NCI-H1694 (cell line): ENCODE data around the gene TRIM43B.
"Not testable (repeated sequence)": the region's sequence is repeated elsewhere in the genome, so short reads cannot be mapped to it uniquely, and the experiment has no call there.

Experiments
- DNase-seq: peaks from one replicate; lab custom pipeline; 2025; lab: John Stamatoyannopoulos, UW

The TRIM43B gene

DNA sequence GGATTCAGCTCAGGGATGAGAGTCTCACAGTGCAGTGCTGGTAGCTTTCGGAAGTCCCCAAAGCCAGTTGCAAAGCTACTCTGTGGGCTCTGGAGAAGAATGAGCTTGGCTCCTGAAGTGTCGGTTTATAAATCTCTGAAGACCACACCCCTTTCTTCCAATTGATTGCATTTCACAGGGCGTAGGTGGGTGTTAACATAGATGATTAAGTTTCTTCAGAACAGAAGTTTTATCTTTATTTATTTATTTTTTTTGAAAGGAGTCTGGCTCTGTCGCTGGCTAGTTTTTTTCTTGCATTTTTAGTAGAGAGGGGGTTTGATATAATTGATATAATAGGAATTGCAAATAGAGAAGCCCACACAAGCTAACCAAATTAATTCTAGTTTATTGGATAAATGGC is at the start of gene TRIM43B:
TRIM43B (minus strand) TSS at position 101 of the 400 bp plus-strand sequence. CDS start 2,040 bp downstream, outside the sequence.
- DNase-seq, result not testable (repeated sequence)

DNA sequence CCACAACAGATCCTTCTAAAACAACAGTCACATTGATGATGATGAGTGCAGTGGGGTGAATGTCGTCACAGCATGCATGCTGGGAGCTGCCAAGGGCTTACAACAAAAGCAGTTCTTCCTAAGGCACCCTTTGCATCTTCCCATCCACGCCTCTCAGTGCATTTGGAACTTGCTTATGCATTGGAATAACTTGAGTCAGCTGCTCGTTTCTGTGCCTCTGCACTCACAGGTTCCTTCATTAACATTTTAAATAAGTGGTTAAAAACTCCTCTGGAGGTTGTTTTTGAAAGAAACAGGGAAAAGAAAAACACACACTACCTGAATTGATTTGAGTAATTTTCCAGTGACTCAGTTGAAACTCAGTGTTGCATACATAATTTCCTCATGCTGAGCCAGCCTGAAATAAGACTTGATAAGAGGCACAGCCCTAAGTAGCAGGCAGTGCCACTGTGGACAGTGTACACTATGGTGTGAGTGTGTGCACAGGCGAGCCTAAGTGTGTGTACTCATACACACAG is 46.8 kb upstream of the TRIM43B start:
- no peak for DNase-seq

DNA sequence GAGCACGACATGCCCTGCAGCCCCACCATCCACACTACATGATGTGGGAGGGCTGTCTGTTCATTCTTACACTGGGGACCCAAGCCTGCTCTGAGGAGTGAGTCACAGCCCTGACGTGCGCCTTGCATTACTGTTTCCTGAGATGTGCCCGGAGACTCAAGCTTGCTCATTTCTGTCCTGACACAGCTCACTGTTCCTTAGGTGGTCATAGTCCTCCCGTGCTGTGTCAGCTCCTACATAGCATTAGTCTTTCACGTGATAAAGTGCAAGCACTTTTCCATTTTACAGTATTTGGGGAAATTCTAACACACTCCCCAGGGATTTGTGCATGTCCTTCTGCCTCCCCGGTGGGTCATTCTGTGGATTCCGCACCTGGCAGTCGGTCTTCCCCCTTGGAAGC is 46.2 kb upstream of the TRIM43B start:
- DNase-seq, result no peak

DNA sequence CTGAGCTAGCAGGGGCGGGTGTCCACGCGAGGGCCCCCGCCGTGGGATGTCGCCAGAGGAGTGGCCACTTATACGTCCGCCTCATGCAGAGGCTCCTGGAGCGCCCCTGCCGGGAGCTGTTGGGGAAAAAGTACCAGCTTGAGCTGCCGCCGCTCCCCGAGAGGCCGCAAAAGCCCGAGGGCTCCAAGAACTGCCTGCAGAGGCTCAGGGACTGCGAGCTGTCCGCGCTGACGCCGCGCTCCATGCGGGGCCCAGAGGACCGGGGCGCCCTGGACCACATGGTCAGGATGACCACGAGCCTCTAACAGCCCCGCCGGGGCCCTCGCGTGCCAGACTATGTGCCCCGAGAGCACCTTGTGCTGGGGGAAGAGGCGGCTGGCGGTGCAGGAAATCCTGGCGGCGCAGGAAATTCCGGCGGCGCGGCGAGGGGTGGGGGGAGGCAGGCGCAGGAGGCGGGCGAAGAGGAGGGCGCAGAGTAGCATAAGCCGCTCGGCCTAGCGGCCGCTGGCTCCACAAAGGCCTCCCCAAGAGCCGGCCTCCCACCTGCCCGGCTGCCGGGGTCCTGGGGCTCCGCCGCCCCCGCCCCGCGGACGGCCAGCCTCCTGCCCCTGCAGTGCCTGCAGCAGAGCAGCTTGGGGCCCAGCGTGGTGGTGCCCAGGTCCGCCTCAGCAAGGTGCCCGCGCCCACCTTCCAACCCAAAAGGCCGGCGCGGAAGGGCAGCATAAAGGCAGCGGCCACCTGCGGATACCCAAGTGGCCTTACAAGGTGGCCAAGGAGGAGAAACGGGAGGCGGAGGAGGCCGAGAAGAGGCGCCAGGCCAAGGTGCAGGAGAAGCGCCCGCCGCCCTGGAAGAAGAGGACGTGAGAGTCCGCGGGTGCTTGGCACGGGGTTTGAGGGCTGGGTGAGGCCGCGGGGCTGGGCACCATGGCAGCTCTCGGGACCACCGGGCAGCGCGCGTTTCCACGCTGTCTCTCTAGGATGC is 42.1 kb upstream of the TRIM43B start:
- DNase-seq, result peak; percentile 10

GRCh38 chr2:95525294-95526035 is 40.9 kb upstream of the TRIM43B start:
- DNase-seq, result no peak

DNA sequence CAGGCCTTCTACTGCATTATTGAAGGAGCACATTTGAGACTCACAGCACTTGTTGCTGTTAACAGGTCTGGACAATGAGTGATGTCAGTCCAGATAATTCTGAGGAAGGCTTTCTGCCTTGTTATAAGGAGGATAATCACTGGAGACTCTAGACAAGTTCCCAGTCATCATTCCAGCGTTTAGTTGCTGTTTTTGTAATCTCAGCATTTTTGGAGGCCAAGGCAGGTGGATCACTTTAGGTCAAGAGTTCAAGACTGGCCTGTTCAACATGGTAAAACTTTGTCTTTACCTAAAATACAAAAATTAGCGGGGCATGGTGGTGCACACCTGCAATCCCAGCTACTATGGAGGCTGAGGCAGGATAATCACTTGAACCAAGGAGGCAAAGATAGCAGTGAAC is 39.6 kb upstream of the TRIM43B start:
- no peak for DNase-seq

- no peak for DNase-seq
These were observed 30.2 kb upstream of the TRIM43B start for GRCh38 chr2:95514718-95515117.

DNA sequence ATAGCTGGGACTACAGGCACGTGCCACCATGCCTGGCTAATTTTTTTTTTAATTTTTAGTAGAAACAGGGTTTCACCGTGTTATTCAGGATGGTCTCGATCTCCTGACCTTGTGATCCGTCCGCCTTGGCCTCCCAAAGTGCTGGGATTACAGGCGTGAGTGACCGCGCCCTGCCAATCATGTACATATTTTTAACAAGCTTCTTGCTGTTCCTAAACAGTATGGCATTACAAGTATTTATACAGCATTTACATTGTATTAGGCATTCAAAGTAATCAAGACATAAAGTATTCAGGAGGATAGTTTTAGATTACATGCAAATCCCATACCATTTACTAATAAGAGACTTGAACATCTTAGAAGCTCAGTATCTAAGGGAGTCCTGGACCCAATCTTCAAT is 29.7 kb upstream of the TRIM43B start:
- not testable (repeated sequence) for DNase-seq

GRCh38 chr2:95509408-95509807 is 24.9 kb upstream of the TRIM43B start:
- DNase-seq, result no peak

DNA sequence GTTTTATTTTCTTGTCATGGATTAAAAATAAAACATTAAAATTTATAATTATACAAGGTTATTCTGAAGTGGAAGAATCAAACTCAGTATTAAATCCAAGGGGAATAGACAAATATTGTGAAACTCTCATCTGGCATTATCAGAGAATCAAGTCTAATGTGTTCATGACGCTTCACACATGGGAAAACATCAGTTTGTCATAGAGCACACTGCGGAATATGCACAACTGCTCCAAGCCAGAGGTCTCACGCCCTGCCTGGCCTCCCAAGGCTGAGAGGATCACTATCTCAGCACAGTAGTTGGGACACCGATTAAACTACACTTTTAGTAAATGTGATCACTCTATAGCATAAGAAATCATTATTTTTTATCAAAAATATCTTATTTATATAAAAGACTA is 20.7 kb upstream of the TRIM43B start:
- DNase-seq, result no peak

- DNase-seq, result no peak
These were observed 16.3 kb upstream of the TRIM43B start for GRCh38 chr2:95500854-95501253.

DNA sequence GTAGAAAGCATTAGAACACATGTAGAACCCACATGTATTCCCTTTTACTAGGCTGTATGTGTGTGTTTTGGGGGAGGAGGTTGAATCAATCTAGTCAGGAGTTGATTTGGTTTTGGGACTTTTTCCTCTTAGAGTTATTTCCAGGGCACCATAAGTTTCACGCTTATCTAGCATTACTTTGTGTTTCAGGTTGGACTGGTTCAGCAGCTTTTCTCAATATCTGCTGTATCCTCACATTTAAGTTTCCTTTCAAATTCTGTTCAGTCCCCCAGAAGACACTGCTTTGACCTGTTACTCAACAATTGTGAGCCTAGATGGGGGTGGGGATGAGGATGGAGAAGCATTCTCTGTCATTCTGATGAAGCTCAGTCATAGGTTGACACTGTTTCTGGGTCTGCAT is 7.5 kb upstream of the TRIM43B start:
- DNase-seq, result not testable (repeated sequence)

GRCh38 chr2:95475025-95475424 is 9.5 kb downstream of the TRIM43B start:
- DNase-seq, result not testable (repeated sequence)

- not testable (repeated sequence) for DNase-seq
These were observed 16.6 kb downstream of the TRIM43B start for GRCh38 chr2:95467984-95468383.

DNA sequence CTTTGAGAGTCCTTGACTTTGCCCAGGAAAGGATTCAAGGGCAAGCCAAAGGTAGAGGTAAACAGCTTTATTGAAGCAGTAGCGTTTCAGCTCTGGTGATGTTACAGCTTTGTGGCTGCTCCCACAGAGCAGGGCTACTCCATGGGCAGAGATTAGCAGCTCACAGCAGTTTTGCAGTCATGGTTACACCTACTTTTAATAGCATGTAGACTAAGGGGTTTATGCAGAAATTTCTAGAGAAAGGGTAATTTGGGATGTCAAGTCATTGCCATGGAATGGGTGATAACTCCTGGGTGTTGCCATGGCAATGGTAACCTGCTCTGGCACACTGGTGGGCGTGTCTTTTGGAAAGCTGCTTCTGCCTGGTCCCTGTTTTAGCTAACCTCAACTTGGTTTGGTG is 18.0 kb downstream of the TRIM43B start:
- DNase-seq, result not testable (repeated sequence)

DNA sequence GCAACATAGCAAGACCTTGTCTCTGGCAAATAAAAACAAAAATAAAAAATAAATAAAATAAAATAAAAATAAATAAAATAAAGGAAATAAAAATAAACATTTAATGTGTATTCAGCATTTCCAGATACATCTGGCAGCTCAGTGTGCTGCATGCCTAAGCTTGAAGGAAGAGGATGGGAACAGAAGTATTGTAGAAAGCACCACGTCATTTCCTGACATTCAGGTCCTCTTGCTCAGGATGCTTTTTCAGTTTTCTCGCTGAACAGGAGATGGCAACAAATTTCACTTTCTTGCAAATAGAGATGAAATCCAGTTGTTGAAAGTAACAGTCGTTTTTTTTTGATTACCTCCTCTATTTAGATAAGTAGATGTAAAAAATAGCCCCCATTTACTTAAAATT is 21.3 kb downstream of the TRIM43B start:
- DNase-seq, result not testable (repeated sequence)

GRCh38 chr2:95445317-95445716 is 39.2 kb downstream of the TRIM43B start:
- DNase-seq, result not testable (repeated sequence)

DNA sequence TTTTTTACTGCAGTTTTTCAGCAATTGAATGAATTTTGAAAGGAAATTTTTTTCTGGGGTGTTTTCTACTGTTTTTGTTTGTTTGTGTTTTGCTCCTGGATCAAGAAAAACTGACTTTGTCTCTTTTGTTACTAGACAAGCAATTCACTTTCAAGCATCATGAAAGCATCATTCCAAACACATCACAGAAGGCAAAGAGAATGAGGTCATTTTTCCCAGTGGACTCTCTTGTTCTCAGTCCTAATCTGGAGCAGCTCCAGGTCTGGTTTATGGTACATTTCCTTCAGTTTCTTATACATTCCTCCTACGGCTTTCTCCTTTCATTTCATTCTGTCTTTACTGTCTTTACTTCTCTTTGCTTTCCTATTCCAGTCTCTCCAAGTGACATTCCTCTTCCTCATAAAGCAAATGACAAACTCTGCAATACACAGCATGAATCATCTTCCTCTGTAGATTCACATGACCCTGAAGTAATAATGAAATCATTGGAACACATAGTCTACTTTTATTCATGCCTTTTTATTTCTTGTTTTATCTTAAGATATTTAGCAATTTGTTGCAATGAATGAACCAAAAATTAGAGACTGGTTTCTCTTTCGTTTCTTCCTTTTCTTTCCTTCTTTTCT is 42.0 kb downstream of the TRIM43B start:
- not testable (repeated sequence) for DNase-seq

GRCh38 chr2:95435872-95436209 is 48.7 kb downstream of the TRIM43B start:
- DNase-seq, result not testable (repeated sequence)

- not testable (repeated sequence) for DNase-seq
These were observed 49.2 kb downstream of the TRIM43B start for GRCh38 chr2:95435162-95435871.

- DNase-seq, result not testable (repeated sequence)
These were observed 50.0 kb downstream of the TRIM43B start for GRCh38 chr2:95434507-95435076.
